SK-N-SH (cell line): ENCODE results near the gene HRK. TPM values are rescaled to one million over a fixed set of nuclear protein-coding genes. Genes with fewer than 3 reads are reported as not detected.

Experiments used
- CTCF ChIA-PET: fragments of 300-600, 350-600 bp; formaldehyde crosslinking; extraction: SDS; loops from one replicate; lab custom pipeline; 2021; lab: Yijun Ruan, JAX
- POLR2A ChIA-PET: fragments of 350-600 bp; sonication (Branson Sonifier 250); formaldehyde crosslinking; extraction: SDS; loops from one replicate; lab custom pipeline; 2020; ENCODE audit warnings: antibody characterized with exemption, inconsistent platforms; lab: Yijun Ruan, JAX
- DNase-seq: peaks from one replicate; pipeline ENCODE4 v3.0.0; 2012
- H2AFZ ChIP-seq: fragments of 200-600 bp; sonication (generic); 2 replicates; pipeline ENCODE4 v1.8.1; 2016; ENCODE audit warnings: antibody characterized with exemption, mild to moderate bottlenecking, low read depth
- H3F3A ChIP-seq: fragments of 200-600 bp; sonication (generic); replicated peaks from 2 replicates; pipeline ENCODE3; 2016; ENCODE audit warnings: antibody characterized with exemption, mild to moderate bottlenecking; ENCODE audit not compliant: insufficient read depth
- H3K27ac ChIP-seq, 2 experiments: fragments of 200-500 bp in 1 of 2; fragments of 200-600 bp in 1 of 2; sonication (Bioruptor generic) in 1 of 2; sonication (generic), shearing (Covaris generic) in 1 of 2; 2 replicates each; pipeline versions ENCODE4 v1.5.1 to v1.6.1; 2014 to 2016; ENCODE audit warnings: low read depth in 2 of 2, inconsistent platforms in 1 of 2, low read length in 1 of 2, mild to moderate bottlenecking in 1 of 2, mixed read lengths in 1 of 2
- H3K27me3 ChIP-seq: fragments of 200-600 bp; sonication (generic), shearing (Covaris generic); 2 replicates; pipeline ENCODE4 v1.6.1; 2016; ENCODE audit warnings: mixed run types; ENCODE audit not compliant: insufficient read depth
- H3K36me3 ChIP-seq, 2 experiments: fragments of 200-500 bp in 1 of 2; fragments of 200-600 bp in 1 of 2; sonication (Bioruptor generic) in 1 of 2; sonication (generic) in 1 of 2; replicated peaks in 1 of 2; 2 replicates each; pipeline versions ENCODE3 to v1.5.1; 2014 to 2016; ENCODE audit warnings: low read length in 1 of 2, mild to moderate bottlenecking in 1 of 2; ENCODE audit not compliant: insufficient read depth in 2 of 2, control insufficient read depth in 1 of 2
- H3K4me1 ChIP-seq, 2 experiments: fragments of 200-500 bp in 1 of 2; fragments of 200-600 bp in 1 of 2; sonication (Bioruptor generic) in 1 of 2; sonication (generic), shearing (Covaris generic) in 1 of 2; 2 replicates each; pipeline versions ENCODE4 v1.5.1 to v1.6.1; 2014 to 2016; ENCODE audit warnings: low read depth in 1 of 2, low read length in 1 of 2, mixed run types in 1 of 2; ENCODE audit not compliant: insufficient read depth in 2 of 2, control insufficient read depth in 1 of 2
- H3K4me2 ChIP-seq: fragments of 200-600 bp; sonication (generic), shearing (Covaris generic); 2 replicates; pipeline ENCODE4 v1.6.1; 2017; ENCODE audit warnings: mixed run types
- H3K4me3 ChIP-seq, 2 experiments: fragments of 200-500 bp in 1 of 2; fragments of 200-600 bp in 1 of 2; sonication (Bioruptor generic) in 1 of 2; sonication (generic), shearing (Covaris generic) in 1 of 2; 2 replicates each; pipeline versions ENCODE4 v1.5.1 to v1.8.1; 2014 to 2016; ENCODE audit warnings: low read depth in 2 of 2, inconsistent platforms in 1 of 2, low read length in 1 of 2, mild to moderate bottlenecking in 1 of 2, mixed read lengths in 1 of 2, moderate library complexity in 1 of 2
- H3K79me2 ChIP-seq: fragments of 200-600 bp; sonication (generic); 2 replicates; pipeline ENCODE4 v1.8.1; 2017; ENCODE audit warnings: mild to moderate bottlenecking; ENCODE audit not compliant: insufficient read depth
- H3K9ac ChIP-seq: fragments of 200-600 bp; sonication (generic); 2 replicates; pipeline ENCODE4 v1.6.1; 2017; ENCODE audit warnings: mixed run types
- H3K9me2 ChIP-seq: fragments of 200-600 bp; sonication (generic); 2 replicates; pipeline ENCODE4 v1.6.1; 2017; ENCODE audit warnings: mixed run types
- H3K9me3 ChIP-seq: fragments of 200-600 bp; sonication (generic); 2 replicates; pipeline ENCODE4 v1.6.1; 2017; ENCODE audit warnings: mixed run types, mild to moderate bottlenecking, moderate library complexity
- H4K20me1 ChIP-seq: fragments of 200-600 bp; sonication (generic); 2 replicates; pipeline ENCODE4 v1.6.1; 2017; ENCODE audit warnings: mild to moderate bottlenecking, mixed run types; ENCODE audit not compliant: insufficient read depth
- ELF1 ChIP-seq: IDR thresholded peaks from 2 replicates; pipeline ENCODE4 v1.4.0; 2012
- EP300 ChIP-seq, 2 experiments: IDR thresholded peaks; 2 replicates each; pipeline versions ENCODE4 v1.4.0 to v1.6.1; 2012; ENCODE audit warnings: borderline replicate concordance in 1 of 2, low read depth in 1 of 2, low read length in 1 of 2
- FOSL2 ChIP-seq: IDR thresholded peaks from 2 replicates; pipeline ENCODE4 v1.4.0; 2012; ENCODE audit warnings: low read depth, mild to moderate bottlenecking, moderate library complexity, borderline replicate concordance
- GATA2 ChIP-seq: sonication (generic); formaldehyde crosslinking; IDR thresholded peaks from 2 replicates; pipeline ENCODE4 v1.5.0; 2020; ENCODE audit warnings: mild to moderate bottlenecking, missing genetic modification reagents
- JUND ChIP-seq: IDR thresholded peaks from 2 replicates; pipeline ENCODE4 v1.4.0; 2012
- MEF2A ChIP-seq: IDR thresholded peaks from 2 replicates; pipeline ENCODE4 v1.4.0; 2012; ENCODE audit warnings: low read depth, borderline replicate concordance
- NFIC ChIP-seq: IDR thresholded peaks from 2 replicates; pipeline ENCODE4 v1.4.0; 2012; ENCODE audit warnings: borderline replicate concordance
- RCOR1 ChIP-seq: fragments of 150-350 bp; IDR thresholded peaks from 2 replicates; pipeline ENCODE4 v1.6.1; 2017; ENCODE audit warnings: antibody characterized with exemption, low read length
- RFX5 ChIP-seq: IDR thresholded peaks from 2 replicates; pipeline ENCODE4 v1.6.1; 2012; ENCODE audit warnings: mild to moderate bottlenecking, improper control_type of control experiment, low read length
- SIN3A ChIP-seq: IDR thresholded peaks from 2 replicates; pipeline ENCODE4 v1.6.1; 2012; ENCODE audit warnings: low read depth, mild to moderate bottlenecking, low read length, moderate library complexity, borderline replicate concordance
- SMC3 ChIP-seq: IDR thresholded peaks from 2 replicates; pipeline ENCODE4 v1.6.1; 2012; ENCODE audit warnings: low read depth, low read length, improper control_type of control experiment
- TAF1 ChIP-seq: IDR thresholded peaks from 2 replicates; pipeline ENCODE4 v1.6.1; 2012; ENCODE audit warnings: low read depth, mild to moderate bottlenecking, low read length, moderate library complexity, borderline replicate concordance
- TEAD4 ChIP-seq: IDR thresholded peaks from 2 replicates; pipeline ENCODE4 v1.4.0; 2012; ENCODE audit warnings: mild to moderate bottlenecking, borderline replicate concordance; ENCODE audit not compliant: insufficient read depth
- WGBS: methylation state at CpG from one replicate; pipeline ENCODE4 v1.1.6; 2017; ENCODE audit warnings: low lambda C conversion rate; 5-methylcytosine and 5-hydroxymethylcytosine counted together
- polyA plus RNA-seq, 3 experiments: library from polyadenylated mRNA; depleted of rRNA; stranded (reverse); fragments of >200 nt; gene quantifications; 2 replicates each; pipeline ENCODE4 v1.2.3, GENCODE V29; 2012
- TF ChIP-seq, protein P1 (sequence below): IDR thresholded peaks from 2 replicates; pipeline ENCODE4 v1.4.0; 2012; ENCODE audit warnings: low read depth
- TF ChIP-seq, protein P2 (sequence below): fragments of 150-350 bp; IDR thresholded peaks from 2 replicates; pipeline ENCODE4 v1.6.1; 2016; ENCODE audit warnings: mild to moderate bottlenecking, low read depth, low read length
- TF ChIP-seq, protein P3 (sequence below): IDR thresholded peaks from 2 replicates; pipeline ENCODE4 v1.6.1; 2012; ENCODE audit warnings: mild to moderate bottlenecking, low read depth, low read length, moderate library complexity
- TF ChIP-seq, protein P4 (sequence below): fragments of 150-350 bp; IDR thresholded peaks from 2 replicates; pipeline ENCODE4 v1.6.1; 2017; ENCODE audit warnings: antibody characterized with exemption, low read length, low read depth, borderline replicate concordance
- TF ChIP-seq, protein P5 (sequence below): IDR thresholded peaks from 2 replicates; pipeline ENCODE4 v1.4.0; 2012; ENCODE audit warnings: low read depth, borderline replicate concordance
- TF ChIP-seq, protein P6 (sequence below): IDR thresholded peaks from 2 replicates; pipeline ENCODE4 v1.4.0; 2012; ENCODE audit warnings: low read depth, borderline replicate concordance

Gene HRK
- polyA plus RNA-seq, 1 of the 3 experiments (the other 2 are of a cell fraction), result 0.02 TPM

DNA sequence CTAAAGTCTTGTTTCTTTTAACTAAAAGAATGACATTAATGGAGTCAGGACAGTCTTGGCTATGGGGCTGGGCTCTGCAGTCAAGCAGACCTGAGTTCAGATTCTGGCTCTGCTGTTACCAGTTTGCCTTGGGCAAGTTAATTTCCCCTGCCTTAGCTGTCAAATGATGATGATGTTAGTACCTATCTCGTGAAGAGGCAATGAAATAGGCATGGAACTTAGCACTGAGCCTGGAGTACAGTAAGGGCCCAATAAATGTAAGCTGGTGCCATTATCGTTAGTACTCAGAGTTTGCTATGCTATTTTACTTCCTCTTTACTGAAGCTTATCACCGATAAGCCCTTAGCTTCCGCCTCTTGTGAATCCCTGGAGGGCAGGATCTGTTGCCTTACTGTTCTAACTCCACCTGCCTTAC is 38.0 kb upstream of the HRK start:
- WGBS, result 87% methylated on average over 4 of the region's 4 CpGs
- TF ChIP-seq ELF1 (no peak), EP300 (IDR thresholded peaks at IDR 0.05; ENCODE audit: borderline replicate concordance in 1 of 2, low read depth in 1 of 2, low read length in 1 of 2) (no peak), SMC3 (no peak), TAF1 (no peak), RFX5 (no peak), RCOR1 (no peak)
- TF ChIP-seq, protein P1, sequence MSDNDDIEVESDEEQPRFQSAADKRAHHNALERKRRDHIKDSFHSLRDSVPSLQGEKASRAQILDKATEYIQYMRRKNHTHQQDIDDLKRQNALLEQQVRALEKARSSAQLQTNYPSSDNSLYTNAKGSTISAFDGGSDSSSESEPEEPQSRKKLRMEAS, result no peak
- peaks cover 2 to 20% of the 10 kb centered on the region in 2 experiments; a peak in 2 of 4 replicates for H3K4me1 ChIP-seq
- no peak overlapping the region for H3K27ac ChIP-seq
- no peak overlapping the region for H3K4me2 ChIP-seq
- no peak overlapping the region for H3K9ac ChIP-seq
- peaks cover 6 to 34% of the 10 kb centered on the region in 2 experiments for H3K36me3 ChIP-seq
- ChIA-PET POLR2A (no interaction called here), CTCF (no interaction called here)
- peaks cover 97% of the 10 kb centered on the region for H3K79me2 ChIP-seq
- no peaks in the 10 kb centered on the region for H3K27me3 ChIP-seq
- no peak for DNase-seq
- H3F3A ChIP-seq, result peaks cover 8% of the 10 kb centered on the region
- no peak overlapping the region for H3K4me3 ChIP-seq
- no peak overlapping the region for H2AFZ ChIP-seq
- H3K9me3 ChIP-seq, result no peaks in the 10 kb centered on the region
- no peaks in the 10 kb centered on the region for H3K9me2 ChIP-seq
- H4K20me1 ChIP-seq, result peaks cover 89% of the 10 kb centered on the region

DNA sequence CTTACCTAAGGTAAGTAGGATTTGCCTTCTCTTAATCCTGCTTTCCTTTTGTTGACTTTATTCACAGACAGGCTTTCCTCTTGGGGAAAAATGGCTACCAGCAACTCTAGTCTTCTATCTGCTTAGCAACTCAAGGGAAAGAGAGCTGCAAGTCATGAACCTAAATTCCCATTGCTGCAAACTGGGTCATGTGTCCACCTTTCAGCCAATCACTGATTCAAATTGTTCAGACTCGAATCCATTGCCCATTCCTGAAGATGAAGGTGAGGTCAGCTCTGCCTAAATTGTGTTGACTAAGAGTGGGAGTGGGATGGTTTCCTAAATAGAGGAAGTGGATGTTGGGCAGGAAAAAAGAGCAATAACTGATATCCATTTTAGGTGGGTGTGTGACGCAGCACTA is 37.2 kb upstream of the HRK start:
- H3K9me3 ChIP-seq, result no peaks in the 10 kb centered on the region
- CTCF ChIA-PET, result no interaction called here
- TF ChIP-seq, protein P1, result no peak
- TF ChIP-seq, protein P2, sequence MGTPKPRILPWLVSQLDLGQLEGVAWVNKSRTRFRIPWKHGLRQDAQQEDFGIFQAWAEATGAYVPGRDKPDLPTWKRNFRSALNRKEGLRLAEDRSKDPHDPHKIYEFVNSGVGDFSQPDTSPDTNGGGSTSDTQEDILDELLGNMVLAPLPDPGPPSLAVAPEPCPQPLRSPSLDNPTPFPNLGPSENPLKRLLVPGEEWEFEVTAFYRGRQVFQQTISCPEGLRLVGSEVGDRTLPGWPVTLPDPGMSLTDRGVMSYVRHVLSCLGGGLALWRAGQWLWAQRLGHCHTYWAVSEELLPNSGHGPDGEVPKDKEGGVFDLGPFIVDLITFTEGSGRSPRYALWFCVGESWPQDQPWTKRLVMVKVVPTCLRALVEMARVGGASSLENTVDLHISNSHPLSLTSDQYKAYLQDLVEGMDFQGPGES, result no peak
- no peak for TF ChIP-seq GATA2 (CRISPR knock-in tag)
- TF ChIP-seq, protein P3, sequence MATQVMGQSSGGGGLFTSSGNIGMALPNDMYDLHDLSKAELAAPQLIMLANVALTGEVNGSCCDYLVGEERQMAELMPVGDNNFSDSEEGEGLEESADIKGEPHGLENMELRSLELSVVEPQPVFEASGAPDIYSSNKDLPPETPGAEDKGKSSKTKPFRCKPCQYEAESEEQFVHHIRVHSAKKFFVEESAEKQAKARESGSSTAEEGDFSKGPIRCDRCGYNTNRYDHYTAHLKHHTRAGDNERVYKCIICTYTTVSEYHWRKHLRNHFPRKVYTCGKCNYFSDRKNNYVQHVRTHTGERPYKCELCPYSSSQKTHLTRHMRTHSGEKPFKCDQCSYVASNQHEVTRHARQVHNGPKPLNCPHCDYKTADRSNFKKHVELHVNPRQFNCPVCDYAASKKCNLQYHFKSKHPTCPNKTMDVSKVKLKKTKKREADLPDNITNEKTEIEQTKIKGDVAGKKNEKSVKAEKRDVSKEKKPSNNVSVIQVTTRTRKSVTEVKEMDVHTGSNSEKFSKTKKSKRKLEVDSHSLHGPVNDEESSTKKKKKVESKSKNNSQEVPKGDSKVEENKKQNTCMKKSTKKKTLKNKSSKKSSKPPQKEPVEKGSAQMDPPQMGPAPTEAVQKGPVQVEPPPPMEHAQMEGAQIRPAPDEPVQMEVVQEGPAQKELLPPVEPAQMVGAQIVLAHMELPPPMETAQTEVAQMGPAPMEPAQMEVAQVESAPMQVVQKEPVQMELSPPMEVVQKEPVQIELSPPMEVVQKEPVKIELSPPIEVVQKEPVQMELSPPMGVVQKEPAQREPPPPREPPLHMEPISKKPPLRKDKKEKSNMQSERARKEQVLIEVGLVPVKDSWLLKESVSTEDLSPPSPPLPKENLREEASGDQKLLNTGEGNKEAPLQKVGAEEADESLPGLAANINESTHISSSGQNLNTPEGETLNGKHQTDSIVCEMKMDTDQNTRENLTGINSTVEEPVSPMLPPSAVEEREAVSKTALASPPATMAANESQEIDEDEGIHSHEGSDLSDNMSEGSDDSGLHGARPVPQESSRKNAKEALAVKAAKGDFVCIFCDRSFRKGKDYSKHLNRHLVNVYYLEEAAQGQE, result no peak
- no peak for TF ChIP-seq TEAD4
- TF ChIP-seq, protein P4, sequence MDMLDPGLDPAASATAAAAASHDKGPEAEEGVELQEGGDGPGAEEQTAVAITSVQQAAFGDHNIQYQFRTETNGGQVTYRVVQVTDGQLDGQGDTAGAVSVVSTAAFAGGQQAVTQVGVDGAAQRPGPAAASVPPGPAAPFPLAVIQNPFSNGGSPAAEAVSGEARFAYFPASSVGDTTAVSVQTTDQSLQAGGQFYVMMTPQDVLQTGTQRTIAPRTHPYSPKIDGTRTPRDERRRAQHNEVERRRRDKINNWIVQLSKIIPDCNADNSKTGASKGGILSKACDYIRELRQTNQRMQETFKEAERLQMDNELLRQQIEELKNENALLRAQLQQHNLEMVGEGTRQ, result no peak
- TF ChIP-seq, protein P5, sequence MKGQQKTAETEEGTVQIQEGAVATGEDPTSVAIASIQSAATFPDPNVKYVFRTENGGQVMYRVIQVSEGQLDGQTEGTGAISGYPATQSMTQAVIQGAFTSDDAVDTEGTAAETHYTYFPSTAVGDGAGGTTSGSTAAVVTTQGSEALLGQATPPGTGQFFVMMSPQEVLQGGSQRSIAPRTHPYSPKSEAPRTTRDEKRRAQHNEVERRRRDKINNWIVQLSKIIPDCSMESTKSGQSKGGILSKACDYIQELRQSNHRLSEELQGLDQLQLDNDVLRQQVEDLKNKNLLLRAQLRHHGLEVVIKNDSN, result no peak
- no peak for TF ChIP-seq EP300 (IDR thresholded peaks at IDR 0.05; ENCODE audit: borderline replicate concordance in 1 of 2, low read depth in 1 of 2, low read length in 1 of 2)
- TF ChIP-seq ELF1, result no peak
- TF ChIP-seq NFIC, result no peak
- TF ChIP-seq, protein P6, sequence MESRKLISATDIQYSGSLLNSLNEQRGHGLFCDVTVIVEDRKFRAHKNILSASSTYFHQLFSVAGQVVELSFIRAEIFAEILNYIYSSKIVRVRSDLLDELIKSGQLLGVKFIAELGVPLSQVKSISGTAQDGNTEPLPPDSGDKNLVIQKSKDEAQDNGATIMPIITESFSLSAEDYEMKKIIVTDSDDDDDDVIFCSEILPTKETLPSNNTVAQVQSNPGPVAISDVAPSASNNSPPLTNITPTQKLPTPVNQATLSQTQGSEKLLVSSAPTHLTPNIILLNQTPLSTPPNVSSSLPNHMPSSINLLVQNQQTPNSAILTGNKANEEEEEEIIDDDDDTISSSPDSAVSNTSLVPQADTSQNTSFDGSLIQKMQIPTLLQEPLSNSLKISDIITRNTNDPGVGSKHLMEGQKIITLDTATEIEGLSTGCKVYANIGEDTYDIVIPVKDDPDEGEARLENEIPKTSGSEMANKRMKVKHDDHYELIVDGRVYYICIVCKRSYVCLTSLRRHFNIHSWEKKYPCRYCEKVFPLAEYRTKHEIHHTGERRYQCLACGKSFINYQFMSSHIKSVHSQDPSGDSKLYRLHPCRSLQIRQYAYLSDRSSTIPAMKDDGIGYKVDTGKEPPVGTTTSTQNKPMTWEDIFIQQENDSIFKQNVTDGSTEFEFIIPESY, result no peak
- TF ChIP-seq JUND, result no peak
- no peak for TF ChIP-seq FOSL2
- no peak for TF ChIP-seq MEF2A
- no peak for TF ChIP-seq SIN3A

More for the DNA sequence above, 37.2 kb upstream of the HRK start:
- H3F3A ChIP-seq, result peaks cover 6% of the 10 kb centered on the region
- no peak overlapping the region for H3K4me2 ChIP-seq
- no peak overlapping the region for H3K27ac ChIP-seq
- no peak for DNase-seq
- H3K9me2 ChIP-seq, result no peaks in the 10 kb centered on the region
- H3K27me3 ChIP-seq, result no peaks in the 10 kb centered on the region
- peaks cover 89% of the 10 kb centered on the region for H4K20me1 ChIP-seq
- POLR2A ChIA-PET, result no interaction called here
- peaks cover 99% of the 10 kb centered on the region for H3K79me2 ChIP-seq
- H3K4me3 ChIP-seq, result no peak overlapping the region
- peaks cover 7 to 34% of the 10 kb centered on the region in 2 experiments for H3K36me3 ChIP-seq
- no peak overlapping the region for H2AFZ ChIP-seq
- WGBS, result 93% methylated on average over 2 of the region's 2 CpGs
- H3K9ac ChIP-seq, result no peak overlapping the region
- H3K4me1 ChIP-seq, result peaks cover 2 to 18% of the 10 kb centered on the region in 2 experiments; a peak in 2 of 4 replicates
